CD4-positive, alpha-beta T cell treated with Interleukin-10 for 1 hour (primary cell): ENCODE measurements around the gene POLD2.
A peak's percentile ranks its signal among the peaks of the same experiment; 100 is the strongest.
"Not testable (repeated sequence)": the region's sequence is repeated elsewhere in the genome, so short reads cannot be mapped to it uniquely, and the experiment has no call there.

Source experiments
- DNase-seq: peaks from one replicate; pipeline ENCODE4 v3.0.0-alpha.2; 2020

POLD2 gene

DNA sequence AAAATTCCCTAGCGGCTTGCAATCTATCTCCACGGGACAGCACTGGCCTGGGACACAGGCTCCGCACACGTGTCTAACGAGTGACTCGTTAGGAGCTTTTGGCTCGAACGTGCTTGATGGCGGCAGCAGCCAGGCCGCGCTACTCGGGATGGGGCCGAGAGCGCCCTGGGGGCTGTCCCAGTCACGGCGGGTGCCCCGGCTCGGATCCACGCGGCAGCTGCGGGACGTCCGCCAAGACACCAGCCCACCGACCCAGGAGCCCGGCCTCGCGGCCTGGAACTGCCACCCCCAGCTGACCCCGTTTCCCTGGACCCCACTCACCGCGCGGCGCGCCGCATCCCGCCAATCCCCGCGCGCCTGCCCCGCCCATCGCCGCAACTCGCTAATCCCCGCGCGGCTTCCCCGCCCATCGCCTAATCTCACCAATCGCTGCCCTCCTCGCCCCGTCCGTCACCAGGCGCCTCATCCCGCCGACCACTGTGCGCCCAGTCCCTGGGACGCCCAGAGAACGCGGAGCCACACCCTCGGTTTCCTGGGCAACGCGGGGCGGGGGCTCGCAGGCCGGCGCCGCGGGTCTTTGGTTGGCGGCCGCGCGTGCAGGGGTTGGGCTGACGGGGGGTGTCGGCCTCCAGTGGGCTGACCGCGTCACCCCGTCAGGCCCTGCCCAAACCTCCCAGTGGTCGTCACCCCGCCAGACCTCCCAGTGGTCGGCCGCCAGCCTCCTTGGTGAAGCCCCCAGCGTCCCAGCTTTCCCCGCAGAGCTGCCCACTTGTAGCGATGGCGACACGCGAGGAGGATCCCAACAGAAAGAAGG is at the start of gene POLD2:
Gene POLD2 (minus strand): TSS at position 359 of the 814 bp plus-strand sequence. CDS start 1,495 bp downstream, outside the sequence.
- peak; percentile 97 for DNase-seq

DNA sequence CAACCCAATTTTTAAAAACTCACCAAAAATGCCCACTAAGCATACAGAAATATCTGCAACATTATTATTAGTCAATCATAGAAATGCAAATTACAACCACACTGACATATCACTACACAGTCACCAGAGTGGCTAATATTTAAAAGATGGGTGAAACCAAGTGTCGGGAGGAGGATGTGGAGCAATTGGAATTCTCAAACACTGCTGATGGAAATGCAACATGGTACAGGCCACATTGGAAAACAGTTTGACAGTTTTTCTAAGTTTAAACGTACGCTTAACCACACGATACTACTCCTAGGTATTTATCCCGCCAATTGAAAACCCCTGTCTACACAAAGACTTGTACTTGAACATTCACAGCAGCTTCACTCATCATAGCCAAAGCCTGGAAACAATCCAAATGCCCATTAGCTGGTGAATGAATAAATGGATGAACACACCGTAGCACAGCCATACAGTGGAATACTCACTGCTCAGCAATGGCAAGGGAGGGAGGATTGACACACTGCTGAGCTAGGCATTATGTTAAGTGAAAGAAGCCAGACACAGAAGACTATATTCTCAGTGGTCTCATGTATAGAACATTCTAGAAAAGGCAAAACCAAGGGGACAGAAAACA is 49.6 kb upstream of the POLD2 start:
- no peak for DNase-seq

DNA sequence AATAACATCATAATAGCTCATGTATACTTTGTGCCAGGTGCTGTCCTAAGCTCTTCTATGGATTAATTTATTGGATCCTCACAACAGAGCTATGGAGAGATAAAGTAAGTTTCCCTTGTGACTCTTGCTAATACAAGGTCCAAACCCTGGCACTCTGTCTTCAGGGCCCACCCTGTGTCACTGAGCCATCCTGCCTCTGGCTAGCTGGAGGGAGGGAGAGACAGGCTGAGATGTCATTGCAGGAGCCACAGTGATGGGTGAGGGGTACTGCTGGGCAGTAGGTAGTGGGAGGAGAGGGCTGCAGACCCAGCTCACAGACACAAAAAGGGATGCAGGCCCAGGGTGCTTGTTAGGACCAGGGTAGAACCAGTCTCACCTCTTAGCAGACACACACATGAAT is 49.0 kb upstream of the POLD2 start:
- DNase-seq, result no peak

DNA sequence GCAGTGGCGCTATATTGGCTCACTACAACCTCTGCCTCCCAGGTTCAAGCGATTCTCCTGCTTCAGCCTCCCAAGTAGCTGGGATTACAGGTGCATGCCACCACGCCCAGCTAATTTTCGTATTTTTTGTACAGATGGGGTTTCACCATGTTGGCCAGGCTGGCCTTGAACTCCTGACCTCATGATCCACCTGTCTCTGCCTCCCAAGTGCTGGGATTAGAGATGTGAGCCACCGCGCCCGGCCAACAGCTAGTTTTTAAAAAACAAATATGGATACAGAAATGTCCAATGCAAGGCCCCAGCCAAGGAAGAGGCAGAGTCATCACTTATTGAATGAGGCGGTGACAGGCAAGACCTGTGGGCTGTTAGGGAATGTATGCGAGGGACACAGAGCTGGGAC is 48.6 kb upstream of the POLD2 start:
- not testable (repeated sequence) for DNase-seq

DNA sequence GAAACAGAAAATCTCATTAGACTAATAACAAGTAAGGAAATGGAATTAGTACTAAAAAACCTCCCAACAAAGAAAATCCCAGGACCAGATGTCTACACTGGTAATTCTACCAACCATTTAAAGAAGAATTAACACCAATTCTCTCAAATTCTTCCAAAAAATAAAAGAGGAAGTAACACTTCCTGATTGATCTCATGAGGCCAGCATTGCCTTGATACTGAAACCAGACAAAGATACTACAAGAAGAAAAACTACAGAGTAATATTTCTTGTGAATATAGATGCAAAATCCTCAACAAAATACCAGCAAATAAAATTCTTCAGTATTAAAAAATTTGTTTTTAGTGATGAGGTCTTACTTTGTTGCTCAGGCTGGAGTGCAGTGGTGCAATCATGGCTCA is 44.6 kb upstream of the POLD2 start:
- no peak for DNase-seq

DNA sequence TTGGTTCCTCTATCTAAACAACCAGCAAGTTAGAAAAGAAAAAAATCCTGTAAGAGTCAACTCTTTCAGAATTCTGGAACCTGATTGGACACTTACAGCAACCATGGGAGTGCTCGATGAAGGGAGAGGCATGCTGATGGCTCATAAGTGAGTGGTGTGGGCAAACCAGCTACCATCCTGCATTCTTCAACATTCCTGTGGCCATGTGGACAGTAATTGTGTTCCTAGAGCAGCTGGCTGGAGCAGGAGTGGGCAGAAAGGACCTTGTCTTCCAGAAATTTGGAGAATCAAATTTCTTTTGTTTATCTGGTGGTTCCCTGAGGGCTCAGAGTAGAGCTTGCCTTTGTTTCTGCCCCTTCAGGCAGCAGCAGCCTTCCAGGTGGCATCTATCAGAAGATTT is 40.2 kb upstream of the POLD2 start:
- DNase-seq, result no peak

DNA sequence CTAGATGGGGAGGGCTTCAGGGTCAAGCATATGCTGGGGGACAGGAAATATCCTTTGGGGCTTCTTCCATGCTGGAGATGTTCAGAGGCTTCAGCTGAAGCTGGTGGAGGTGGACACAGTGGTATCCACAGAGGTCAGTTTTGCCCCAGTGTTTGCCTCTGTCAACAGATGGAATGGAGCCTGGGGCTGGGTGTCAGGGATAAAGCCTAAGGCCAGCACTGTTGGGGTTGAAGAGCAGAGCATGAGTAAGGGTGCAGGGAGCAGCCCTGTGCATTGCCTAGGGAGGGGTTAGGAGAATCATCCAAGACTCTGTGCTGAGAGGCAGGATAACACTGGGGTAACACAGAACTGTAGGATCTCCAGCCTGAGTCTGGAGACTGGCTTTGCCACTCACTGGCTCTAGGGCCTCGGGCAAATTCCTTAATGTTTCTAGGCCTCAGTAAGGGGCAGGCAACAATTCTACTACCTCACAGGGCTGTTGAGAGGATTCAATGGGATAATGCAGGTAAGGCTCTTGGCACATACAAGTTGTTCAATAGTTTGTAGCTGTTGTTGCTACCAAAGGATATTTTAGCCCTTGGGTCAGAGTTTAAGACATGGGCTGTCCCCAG is 39.5 kb upstream of the POLD2 start:
- no peak for DNase-seq

DNA sequence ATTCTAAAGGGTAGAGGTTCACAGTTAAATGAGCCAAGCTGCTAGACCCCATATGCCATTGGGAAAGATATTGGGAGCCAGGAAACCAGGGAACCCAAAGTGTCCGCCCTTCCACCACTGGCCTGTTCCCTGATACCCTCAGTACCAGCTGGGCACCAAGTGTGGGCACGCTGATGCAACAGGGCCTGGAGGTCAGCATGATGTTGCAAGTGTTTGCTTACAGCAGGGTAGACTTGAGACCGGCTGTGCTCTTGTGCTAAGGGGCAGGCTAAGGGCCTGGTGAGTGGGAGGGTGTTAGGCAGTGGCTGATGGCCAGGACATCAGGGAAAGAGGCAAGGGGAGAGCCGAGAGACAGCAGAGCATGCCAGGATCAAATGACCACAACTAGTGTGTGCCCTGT is 38.8 kb upstream of the POLD2 start:
- DNase-seq, result no peak

DNA sequence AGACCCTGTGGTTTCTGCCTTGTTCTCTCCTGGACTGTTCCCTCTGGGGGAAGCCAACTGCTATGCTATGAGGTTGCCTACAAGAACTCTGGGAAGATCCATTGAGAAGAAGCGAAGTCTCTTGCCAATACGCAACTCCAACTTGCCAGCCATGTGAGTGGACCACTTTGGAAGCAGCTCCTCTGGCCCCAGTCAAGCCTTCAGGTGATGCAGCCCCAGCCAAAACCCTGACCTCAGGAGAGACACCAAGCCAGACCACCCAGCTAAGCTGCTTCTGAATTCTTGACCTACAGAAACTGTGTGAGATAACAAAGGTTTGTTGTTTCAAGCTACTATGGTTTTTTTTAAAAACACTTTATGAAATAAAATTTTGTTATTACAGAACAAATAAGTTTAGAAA is 38.0 kb upstream of the POLD2 start:
- DNase-seq, result no peak

DNA sequence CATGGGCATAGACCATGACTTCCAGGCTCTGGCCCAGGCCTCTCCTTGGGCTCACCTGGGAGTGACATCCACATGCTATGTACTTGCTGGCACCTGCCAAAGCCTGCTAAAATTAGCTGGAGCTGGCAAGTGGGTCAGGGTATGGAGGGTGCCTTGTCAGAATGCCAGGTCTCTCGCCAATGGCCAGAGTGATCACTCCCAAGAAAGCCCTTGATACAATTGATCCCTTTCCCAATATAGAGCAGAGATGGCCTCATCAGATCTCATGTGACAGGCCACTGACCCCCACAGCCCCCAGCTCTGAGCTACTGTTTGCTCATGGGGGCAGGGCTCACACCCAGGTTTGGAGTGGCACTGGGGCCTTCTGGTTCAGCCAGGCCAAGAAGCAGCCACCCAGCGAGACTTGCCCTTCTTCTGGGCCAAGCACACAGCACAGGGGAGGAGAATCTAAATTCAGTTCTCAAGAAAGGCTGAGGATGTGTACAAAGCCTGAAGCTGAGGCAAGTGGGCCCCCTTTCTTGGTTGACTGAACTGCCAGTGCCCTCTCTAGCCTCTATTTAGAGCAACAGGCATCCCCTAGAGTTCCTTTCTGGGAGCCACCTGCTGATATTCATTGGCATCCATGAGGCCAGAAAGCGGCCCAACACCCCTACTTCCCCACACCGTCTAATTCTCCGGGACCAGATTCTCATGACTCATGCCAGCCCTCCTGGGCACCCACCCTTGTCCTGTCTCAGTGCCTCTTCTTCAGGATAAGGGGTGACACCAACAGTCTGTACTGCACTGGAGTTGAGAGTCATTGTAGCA is 36.7 kb upstream of the POLD2 start:
- DNase-seq, result no peak

DNA sequence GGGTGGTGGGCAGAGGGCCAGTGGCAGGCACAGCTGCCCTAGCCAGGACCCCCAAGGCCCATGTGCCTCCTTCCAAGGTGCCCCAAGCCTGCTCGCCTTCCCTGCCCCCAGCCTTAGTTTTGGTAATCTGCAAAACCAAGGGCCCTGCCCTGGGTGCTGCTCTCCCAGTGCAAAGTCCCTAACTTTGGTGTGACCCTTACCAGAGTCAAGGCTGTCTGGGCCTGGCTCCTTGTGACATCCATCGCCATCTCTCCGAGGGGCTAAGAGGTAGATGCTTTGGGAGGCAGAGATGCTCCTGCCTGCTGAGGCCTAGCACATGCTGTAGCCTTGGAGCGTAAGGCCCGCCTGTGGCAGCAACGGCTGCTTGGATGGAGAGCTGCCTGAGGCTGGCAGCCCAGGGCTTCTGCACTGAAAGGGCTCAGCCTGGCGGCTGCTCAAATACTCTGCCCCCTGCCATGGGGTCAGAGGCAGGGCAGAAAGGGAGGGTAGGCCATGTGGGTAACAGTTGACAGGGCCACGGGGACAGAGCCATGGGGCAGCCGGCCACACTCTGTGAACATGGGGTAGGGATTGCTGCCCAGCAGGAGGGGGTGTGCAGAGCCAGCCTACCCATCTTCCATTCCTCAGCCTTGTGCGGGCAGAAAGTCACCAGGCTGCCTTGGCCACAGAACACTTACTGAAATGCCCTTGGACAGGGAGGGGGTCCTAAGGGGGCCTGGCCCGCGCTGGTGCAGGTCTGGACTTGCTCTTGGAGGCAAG is 35.7 kb upstream of the POLD2 start:
- no peak for DNase-seq

DNA sequence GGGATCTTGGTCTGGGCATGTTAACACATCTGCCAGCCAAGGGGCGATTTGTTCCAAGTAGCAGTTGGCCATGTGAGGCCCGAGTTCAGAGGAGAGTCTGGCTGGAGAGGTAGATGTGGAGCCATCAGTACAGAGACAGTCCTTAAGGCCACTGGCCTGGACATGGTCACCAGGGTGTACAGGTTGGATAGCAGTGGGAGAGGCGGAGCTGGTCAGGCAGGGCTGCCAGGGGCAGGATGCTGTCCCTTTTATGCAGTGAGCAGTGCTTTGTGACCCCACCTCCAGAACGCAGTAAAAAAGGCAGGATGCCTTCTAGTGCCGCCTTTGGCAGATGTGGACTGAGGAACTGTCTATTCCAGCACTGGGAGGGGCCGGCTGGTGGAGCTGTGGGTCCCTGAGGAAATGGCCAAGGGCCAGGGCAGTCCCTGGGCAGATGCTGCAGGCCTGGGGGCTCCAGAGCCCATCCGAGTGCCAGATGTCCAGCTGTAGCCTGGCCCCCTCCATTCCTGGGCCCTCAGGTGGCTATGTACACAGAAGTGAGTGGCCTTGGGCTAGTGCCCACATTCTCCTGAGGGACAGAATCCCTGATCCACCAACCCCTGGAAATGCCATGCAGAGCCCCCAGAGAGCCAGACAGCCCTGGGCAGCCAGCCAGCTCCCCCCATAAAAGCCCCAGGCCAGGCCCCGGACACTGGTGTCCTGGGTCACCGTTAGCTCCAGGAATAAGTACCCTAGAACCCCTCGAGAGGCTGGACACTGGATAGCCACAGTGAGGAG is 34.9 kb upstream of the POLD2 start:
- DNase-seq, result no peak

DNA sequence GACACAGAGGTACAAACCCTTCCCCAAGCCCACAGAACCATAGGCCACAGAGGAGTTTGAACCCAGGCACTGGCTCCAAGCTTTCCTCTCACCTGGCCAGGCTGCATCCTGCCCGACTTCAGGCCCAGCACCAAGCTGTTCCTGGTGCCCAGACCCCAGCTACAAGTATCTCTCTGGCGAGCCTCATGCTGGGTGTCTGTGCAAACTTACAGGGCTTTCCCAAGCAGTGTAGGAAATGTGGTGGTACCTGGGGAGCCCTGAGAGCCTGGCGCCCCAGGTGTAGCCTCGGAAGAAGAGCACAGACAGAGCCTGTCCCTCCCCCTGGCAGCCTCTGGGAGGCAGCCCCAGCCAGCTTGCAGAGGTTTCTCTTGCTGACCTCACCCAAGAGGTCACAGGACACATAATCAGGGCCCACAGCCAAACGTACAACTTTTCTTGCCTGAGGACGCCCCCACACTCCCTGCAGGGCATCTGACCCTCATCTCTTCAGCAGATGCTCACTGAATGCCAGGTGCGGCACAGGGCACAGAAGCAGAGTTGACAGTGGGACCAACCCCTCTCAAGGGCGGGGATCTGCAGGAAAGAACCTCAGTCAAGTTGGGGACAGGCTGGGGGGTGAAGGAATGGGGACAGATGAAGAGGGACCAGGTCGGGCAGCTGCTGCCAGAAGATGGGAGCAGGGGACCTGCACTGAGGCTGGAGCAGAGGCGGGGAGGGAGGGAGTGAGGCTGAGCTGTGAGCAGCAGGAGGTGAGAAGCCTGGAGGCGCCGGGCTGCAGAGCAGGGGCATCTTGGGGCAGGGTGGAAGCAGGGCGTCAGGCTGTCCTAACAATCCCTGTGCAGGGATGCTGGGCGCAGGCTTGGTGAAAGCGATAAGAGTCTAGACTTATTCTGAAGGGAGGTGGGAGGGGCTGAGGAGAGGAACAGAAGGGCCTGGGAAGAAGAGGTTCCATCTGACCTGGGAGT is 34.0 kb upstream of the POLD2 start:
- no peak for DNase-seq

DNA sequence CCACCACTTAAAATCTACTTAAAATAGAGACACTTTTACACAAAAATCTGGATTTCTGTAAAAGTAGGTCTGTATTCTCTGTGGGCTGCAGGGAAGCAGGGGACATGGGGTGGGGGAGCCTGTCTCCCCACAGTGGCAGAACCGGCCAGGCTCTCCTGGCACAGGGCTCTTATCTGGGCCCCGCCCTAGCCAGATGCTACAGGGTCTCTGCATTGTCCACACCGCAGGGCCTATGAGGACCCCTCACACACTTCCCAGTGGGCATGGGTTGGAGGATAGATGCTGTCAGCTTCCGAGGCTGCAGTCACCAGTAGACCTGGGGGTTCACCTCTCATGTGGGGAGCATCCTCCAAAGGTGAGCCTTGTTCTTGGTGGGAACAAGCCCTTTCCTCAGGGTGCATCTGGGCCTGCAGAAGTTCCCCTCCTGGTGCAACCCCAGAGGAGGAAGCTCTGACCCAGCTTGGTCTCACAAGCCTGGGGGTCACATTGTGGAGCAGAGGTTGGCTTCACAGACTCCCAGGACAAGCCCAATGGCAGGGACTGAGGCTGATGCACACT is 33.2 kb upstream of the POLD2 start:
- DNase-seq, result no peak

DNA sequence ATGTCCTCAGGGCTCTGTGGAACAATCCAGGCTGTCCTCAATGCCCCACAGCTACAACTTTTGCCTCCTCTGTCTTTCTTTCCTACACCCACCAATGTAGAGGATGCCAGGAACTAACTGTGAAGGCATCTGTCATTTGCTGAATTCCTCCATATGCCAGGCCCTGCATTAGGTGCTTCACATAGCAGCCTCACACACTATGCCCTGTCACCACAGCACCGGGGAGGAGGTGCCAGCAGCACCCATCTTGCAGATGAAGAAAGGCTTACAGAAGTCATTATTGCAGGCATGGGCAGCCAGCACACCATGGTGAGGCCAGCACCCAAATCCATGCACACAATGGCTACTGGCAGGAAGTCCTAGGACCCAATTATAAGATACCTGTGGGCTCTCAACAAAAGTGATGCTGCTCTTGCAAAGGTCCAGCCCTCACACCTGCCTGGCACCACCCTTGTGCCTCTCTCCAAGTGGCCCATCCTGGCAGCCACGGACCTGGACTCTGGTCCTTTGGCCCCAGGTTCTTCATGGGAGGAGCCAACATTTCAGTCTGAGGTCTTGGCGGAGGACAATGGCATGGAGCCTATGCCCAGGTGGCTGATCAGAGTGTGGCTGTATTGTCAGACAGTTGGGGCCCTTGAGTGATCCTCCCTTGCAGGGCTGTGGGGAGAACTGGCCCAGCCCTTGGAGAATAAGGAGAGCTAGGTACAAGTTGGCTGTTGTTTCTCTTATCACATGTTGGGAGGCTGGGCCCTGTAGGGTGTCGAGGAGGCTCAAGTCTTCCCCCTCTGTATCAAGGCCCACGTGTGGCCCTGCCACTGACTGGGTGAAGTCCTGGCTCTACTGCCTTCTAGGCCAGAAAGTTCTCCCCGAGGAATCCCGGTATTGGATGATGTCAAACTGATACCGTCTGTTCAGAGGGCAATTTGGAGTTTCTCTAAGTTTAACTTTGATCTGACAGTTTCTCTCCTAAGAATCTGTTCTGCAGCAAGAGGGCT is 32.1 kb upstream of the POLD2 start:
- DNase-seq, result no peak

DNA sequence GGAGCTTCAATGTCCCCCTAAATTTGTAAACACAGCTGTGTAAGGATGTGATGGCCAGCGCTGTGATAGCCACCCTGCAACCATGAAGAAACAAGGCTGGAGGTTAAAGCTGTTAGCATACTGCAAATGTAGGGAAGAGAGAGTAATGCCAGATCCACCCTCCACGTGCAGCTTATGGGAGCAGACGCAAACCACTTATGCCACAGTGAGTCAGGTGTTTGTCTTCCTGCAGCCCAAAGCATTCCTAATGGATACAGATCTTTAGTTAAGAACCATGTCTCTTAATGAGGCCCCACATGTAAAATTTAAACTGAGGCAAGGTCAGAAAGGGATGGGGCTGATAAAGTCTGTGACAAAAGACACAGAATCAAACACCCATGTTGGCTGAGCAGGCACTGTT is 31.4 kb upstream of the POLD2 start:
- no peak for DNase-seq

DNA sequence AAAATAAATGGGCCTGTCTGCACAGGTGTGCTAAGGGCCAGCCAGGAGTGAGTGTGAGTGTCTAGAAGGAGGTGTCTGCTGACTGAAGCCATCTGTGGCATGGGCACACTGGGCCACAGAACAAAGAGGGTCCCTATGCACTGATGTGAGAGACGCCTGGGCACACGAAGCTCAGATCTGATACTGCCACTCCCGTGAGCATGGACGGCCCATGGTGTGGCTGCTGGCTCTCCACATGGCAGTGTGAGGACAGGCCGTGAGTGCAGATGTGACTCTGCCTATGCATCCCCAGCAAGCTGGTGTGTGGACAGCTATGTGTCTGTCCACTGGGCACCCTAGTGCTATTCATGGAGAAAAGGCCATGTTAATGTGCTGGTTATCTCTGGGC is 30.6 kb upstream of the POLD2 start:
- DNase-seq, result no peak

DNA sequence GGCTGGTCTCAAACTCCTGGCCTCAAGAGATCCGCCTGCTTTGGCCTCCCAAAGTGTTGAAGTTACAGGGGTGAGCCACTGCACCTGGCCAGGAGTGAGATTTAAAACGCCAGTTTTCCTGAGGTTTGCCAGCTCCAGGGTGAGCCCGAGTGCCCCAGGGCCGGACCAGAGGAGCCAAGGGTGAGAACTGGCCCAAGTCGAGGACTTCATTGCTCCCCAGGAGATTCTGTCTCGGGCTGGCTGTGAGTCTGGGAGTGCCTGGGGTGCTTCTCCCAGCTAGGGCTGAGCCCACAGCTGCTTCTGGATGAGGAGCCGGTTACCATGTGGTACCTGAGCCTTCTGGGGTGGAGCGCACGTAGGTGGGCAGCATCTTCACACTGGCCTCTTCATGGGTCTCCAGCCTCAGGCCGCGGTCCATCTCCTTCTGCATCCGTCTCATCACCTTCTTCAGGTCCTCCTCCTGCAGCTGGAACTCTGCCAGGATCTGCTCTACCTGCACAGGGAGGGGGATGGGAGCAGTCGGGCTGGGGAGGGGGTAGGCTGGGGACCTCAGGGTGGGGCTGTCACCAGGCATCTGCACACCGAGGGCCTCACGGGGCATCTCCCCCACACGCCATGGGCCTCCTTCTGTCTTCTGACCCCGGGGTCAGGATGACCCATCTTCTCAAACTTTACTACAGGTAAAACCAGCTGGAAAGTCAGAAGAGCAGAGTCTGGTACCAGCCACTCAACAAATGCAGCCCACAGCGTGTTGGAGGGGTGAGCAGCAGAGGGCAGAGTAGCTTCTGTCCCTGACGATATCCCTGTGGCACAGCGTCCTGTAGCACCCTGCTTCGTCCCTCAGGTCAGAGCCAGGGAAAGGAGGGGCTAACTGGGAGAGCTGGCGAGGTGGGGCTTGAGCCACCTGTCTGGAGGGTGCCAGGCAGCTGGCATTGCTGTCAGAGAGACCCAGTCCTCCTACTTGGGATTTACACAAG is 29.9 kb upstream of the POLD2 start:
- DNase-seq, result no peak
